Measurements from ENCODE around the gene ESPNL.

ESPNL gene

GRCh38 chr2:238164906-238165287 lies 64.8 kb downstream of the ESPNL start:
- peaks cover 0 to 31% (median 0%) of the 10 kb centered on the region in 11 experiments; a peak in 8 of 22 replicates for H4K20me1 ChIP-seq
- no peak overlapping the region for H3K4me3 ChIP-seq
- no peaks in the 10 kb centered on the region for H3K9me3 ChIP-seq (replicated peaks in 1 of 11)
- TF ChIP-seq Cebpa-rat (IDR thresholded peaks at IDR 0.05), result no peak
- H3K9ac ChIP-seq, result no peak overlapping the region
- 0 out of 22 replicates have a peak overlapping the region, but pooled peaks of 1 of the 11 experiments have one; percentile 7 for H3K27ac ChIP-seq
- peaks cover 18 to 59% (median 44%) of the 10 kb centered on the region in 10 experiments for H3K4me1 ChIP-seq
- peaks cover 21 to 43% (median 31%) of the 10 kb centered on the region in 11 experiments for H3K36me3 ChIP-seq
- H3K27me3 ChIP-seq, result peaks cover 0 to 8% (median 3%) of the 10 kb centered on the region in 11 experiments; a peak in 13 of 22 replicates
- H3K4me2 ChIP-seq, result no peak overlapping the region

- peaks cover 18 to 59% (median 44%) of the 10 kb centered on the region in 10 experiments for H3K4me1 ChIP-seq
- no peak overlapping the region for H3K9ac ChIP-seq
- no peak for TF ChIP-seq Cebpa-rat (IDR thresholded peaks at IDR 0.05)
- peak overlapping the region in 1 of 11 experiments; percentile 7; a peak in 1 of 22 replicates for H3K27ac ChIP-seq
- no peak overlapping the region for H3K4me2 ChIP-seq
- peaks cover 22 to 46% (median 35%) of the 10 kb centered on the region in 11 experiments for H3K36me3 ChIP-seq
- peaks cover 0 to 3% (median 0%) of the 10 kb centered on the region in 11 experiments; a peak in 3 of 22 replicates for H3K27me3 ChIP-seq
- H3K4me3 ChIP-seq, result no peak overlapping the region
- no peaks in the 10 kb centered on the region for H3K9me3 ChIP-seq (replicated peaks in 1 of 11)
- peaks cover 0 to 33% (median 0%) of the 10 kb centered on the region in 11 experiments; a peak in 7 of 22 replicates for H4K20me1 ChIP-seq
These were observed 65.3 kb downstream of the ESPNL start for GRCh38 chr2:238165288-238165921.

GRCh38 chr2:238166391-238167343 lies 66.5 kb downstream of the ESPNL start:
- Histone ChIP-seq H3K27ac (peak overlapping the region in 5 of 11 experiments; percentile 86 to 95 (median 93); a peak in 9 of 22 replicates), H3K4me1 (peaks cover 15 to 59% (median 44%) of the 10 kb centered on the region in 10 experiments), H3K4me2 (no peak overlapping the region)

DNA sequence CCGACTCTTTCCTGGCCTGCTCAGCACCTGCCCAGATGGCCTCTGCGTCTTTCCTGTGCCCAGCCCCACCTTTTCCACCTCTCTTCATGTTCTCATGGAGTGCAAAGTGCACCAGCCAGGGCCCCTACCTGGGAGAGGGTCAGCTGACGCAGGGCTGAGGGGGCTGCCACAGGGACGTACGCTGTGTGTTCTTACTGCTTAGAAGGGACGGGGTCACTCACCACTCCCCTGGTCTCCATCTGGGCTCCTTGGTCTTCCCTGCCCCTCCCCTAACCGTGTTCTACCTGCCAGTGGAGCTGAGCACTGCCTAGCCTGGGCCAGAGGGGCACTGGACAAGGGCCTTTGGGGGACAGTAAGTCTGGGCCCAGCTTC lies 67.2 kb downstream of the ESPNL start:
- Histone ChIP-seq H3K27ac (peak overlapping the region in 7 of 11 experiments; percentile 8 to 95 (median 89); a peak in 13 of 22 replicates), H3K27me3 (no peaks in the 10 kb centered on the region), H3K9me3 (replicated peaks in 1 of 11) (no peaks in the 10 kb centered on the region)

More at GRCh38 chr2:238166391-238167343, 66.5 kb downstream of the ESPNL start:
- Histone ChIP-seq H3K27me3 (no peaks in the 10 kb centered on the region), H3K36me3 (peaks cover 35 to 59% (median 47%) of the 10 kb centered on the region in 11 experiments), H3K4me3 (no peak overlapping the region), H4K20me1 (peaks cover 0 to 36% (median 0%) of the 10 kb centered on the region in 11 experiments; a peak in 7 of 22 replicates), H3K9me3 (replicated peaks in 1 of 11) (no peaks in the 10 kb centered on the region), H3K9ac (peak overlapping the region in 2 of 11 experiments; percentile 75 to 80; a peak in 1 of 22 replicates)
- no peak for TF ChIP-seq Cebpa-rat (IDR thresholded peaks at IDR 0.05)

GRCh38 chr2:238167761-238168160 lies 67.6 kb downstream of the ESPNL start:
- Histone ChIP-seq H3K4me2 (peak overlapping the region in 5 of 11 experiments; percentile 26 to 91 (median 80); a peak in 8 of 22 replicates), H4K20me1 (peaks cover 0 to 35% (median 0%) of the 10 kb centered on the region in 11 experiments; a peak in 7 of 22 replicates), H3K36me3 (peaks cover 46 to 70% (median 58%) of the 10 kb centered on the region in 11 experiments), H3K9me3 (replicated peaks in 1 of 11) (no peaks in the 10 kb centered on the region), H3K4me3 (no peak overlapping the region), H3K27me3 (no peaks in the 10 kb centered on the region), H3K9ac (peak overlapping the region in 5 of 11 experiments; percentile 70 to 80 (median 75); a peak in 8 of 22 replicates), H3K4me1 (peaks cover 15 to 59% (median 48%) of the 10 kb centered on the region in 10 experiments), H3K27ac (peak overlapping the region in 8 of 11 experiments; percentile 8 to 95 (median 88); a peak in 16 of 22 replicates)
- no peak for TF ChIP-seq Cebpa-rat (IDR thresholded peaks at IDR 0.05)

More for the DNA sequence above, 67.2 kb downstream of the ESPNL start:
- peaks cover 41 to 65% (median 53%) of the 10 kb centered on the region in 11 experiments for H3K36me3 ChIP-seq
- peak overlapping the region in 3 of 11 experiments; percentile 78 to 91 (median 90); a peak in 1 of 22 replicates for H3K4me2 ChIP-seq
- H4K20me1 ChIP-seq, result peaks cover 0 to 35% (median 0%) of the 10 kb centered on the region in 11 experiments; a peak in 7 of 22 replicates
- no peak for TF ChIP-seq Cebpa-rat (IDR thresholded peaks at IDR 0.05)
- H3K9ac ChIP-seq, result peak overlapping the region in 3 of 11 experiments; percentile 70 to 80 (median 75); a peak in 5 of 22 replicates
- H3K4me3 ChIP-seq, result no peak overlapping the region
- peaks cover 15 to 59% (median 48%) of the 10 kb centered on the region in 10 experiments for H3K4me1 ChIP-seq

- Histone ChIP-seq H3K27me3 (no peaks in the 10 kb centered on the region), H3K4me2 (peak overlapping the region in 8 of 11 experiments; percentile 46 to 91 (median 77); a peak in 16 of 22 replicates), H4K20me1 (peaks cover 0 to 40% (median 0%) of the 10 kb centered on the region in 11 experiments; a peak in 7 of 22 replicates), H3K4me3 (no peak overlapping the region), H3K9ac (peak overlapping the region in 6 of 11 experiments; percentile 61 to 80 (median 73); a peak in 10 of 22 replicates), H3K27ac (peak overlapping the region in 9 of 11 experiments; percentile 52 to 95 (median 86); a peak in 17 of 22 replicates), H3K36me3 (peaks cover 52 to 76% (median 64%) of the 10 kb centered on the region in 11 experiments), H3K4me1 (peaks cover 15 to 60% (median 47%) of the 10 kb centered on the region in 10 experiments), H3K9me3 (replicated peaks in 1 of 11) (no peaks in the 10 kb centered on the region)
- no peak for TF ChIP-seq Cebpa-rat (IDR thresholded peaks at IDR 0.05)
These were observed 68.3 kb downstream of the ESPNL start for GRCh38 chr2:238168196-238169047.

- no peak for TF ChIP-seq Cebpa-rat (IDR thresholded peaks at IDR 0.05)
- Histone ChIP-seq H3K27ac (peak overlapping the region in 10 of 11 experiments; percentile 11 to 95 (median 86); a peak in 19 of 22 replicates), H4K20me1 (peaks cover 0 to 40% (median 0%) of the 10 kb centered on the region in 11 experiments; a peak in 7 of 22 replicates), H3K4me3 (peak overlapping the region in 4 of 10 experiments; percentile 2 to 46 (median 36); a peak in 2 of 20 replicates), H3K36me3 (peaks cover 60 to 84% (median 72%) of the 10 kb centered on the region in 11 experiments), H3K4me2 (peak overlapping the region; percentile 29 to 91 (median 75); a peak in 20 of 22 replicates), H3K9ac (peak overlapping the region in 8 of 11 experiments; percentile 51 to 80 (median 70); a peak in 15 of 22 replicates), H3K4me1 (peaks cover 15 to 60% (median 47%) of the 10 kb centered on the region in 10 experiments), H3K27me3 (no peaks in the 10 kb centered on the region), H3K9me3 (replicated peaks in 1 of 11) (no peaks in the 10 kb centered on the region)
These were observed 69.0 kb downstream of the ESPNL start for GRCh38 chr2:238169048-238169707.
